CD14-positive monocyte (primary cell): ENCODE measurements around the gene RHOA. TPM values are rescaled to one million over a fixed set of nuclear protein-coding genes. Genes with fewer than 3 reads are reported as not detected.

Experiments used
- DNase-seq, 3 donors: peaks; one replicate each; pipeline ENCODE4 v3.0.0-alpha.2; 2011 to 2022
- H2AFZ ChIP-seq: 2 replicates; pipeline ENCODE4 v1.6.0; 2012; ENCODE audit warnings: mild to moderate bottlenecking, low read depth, low read length, inconsistent platforms; ENCODE audit not compliant: insufficient read depth, poor library complexity, severe bottlenecking
- H3K27ac ChIP-seq, 2 donors: 1 replicate in 1 of 2; 2 replicates in 1 of 2; pipeline ENCODE4 v1.5.1; 2012 to 2013; ENCODE audit warnings: low read length in 2 of 2, control low read depth in 1 of 2, inconsistent platforms in 1 of 2, low read depth in 1 of 2, mild to moderate bottlenecking in 1 of 2
- H3K27me3 ChIP-seq, 2 donors: one replicate each; pipeline versions ENCODE4 v1.6.0 to v1.6.1; 2011 to 2013; ENCODE audit warnings: low read length in 2 of 2; ENCODE audit not compliant: control insufficient read depth in 2 of 2, insufficient read depth in 2 of 2
- H3K36me3 ChIP-seq, 2 donors: replicated peaks in 1 of 2; 1 replicate in 1 of 2; 2 replicates in 1 of 2; pipeline versions ENCODE4 v1.5.1 to v1.6.1; 2012 to 2013; ENCODE audit warnings: low read length in 2 of 2, control low read depth in 1 of 2, inconsistent platforms in 1 of 2, mild to moderate bottlenecking in 1 of 2; ENCODE audit not compliant: insufficient read depth in 2 of 2, control insufficient read depth in 1 of 2
- H3K4me1 ChIP-seq, 2 donors: 1 replicate in 1 of 2; 2 replicates in 1 of 2; pipeline versions ENCODE4 v1.5.1 to v1.6.1; 2012 to 2013; ENCODE audit warnings: low read length in 2 of 2, control low read depth in 1 of 2, inconsistent platforms in 1 of 2, mild to moderate bottlenecking in 1 of 2, moderate library complexity in 1 of 2; ENCODE audit not compliant: insufficient read depth in 2 of 2, control insufficient read depth in 1 of 2
- H3K4me2 ChIP-seq: replicated peaks from 2 replicates; pipeline ENCODE3; 2012; ENCODE audit warnings: low read length, moderate library complexity, mild to moderate bottlenecking; ENCODE audit not compliant: poor library complexity, severe bottlenecking; ENCODE audit errors: extremely low read depth
- H3K4me3 ChIP-seq, 3 experiments: fragments of 200-600 bp in 1 of 3; sonication (generic) in 1 of 3; replicated peaks in 1 of 3; 1 replicate in 2 of 3; 2 replicates in 1 of 3; pipeline ENCODE4 v1.5.1; 2011 to 2013; ENCODE audit warnings: low read length in 3 of 3, mild to moderate bottlenecking in 3 of 3, control low read depth in 2 of 3, low read depth in 2 of 3, inconsistent platforms in 1 of 3, moderate library complexity in 1 of 3
- H3K79me2 ChIP-seq: 2 replicates; pipeline ENCODE4 v1.6.0; 2012; ENCODE audit warnings: mild to moderate bottlenecking, control low read depth, inconsistent platforms, low read length, moderate library complexity; ENCODE audit not compliant: insufficient read depth
- H3K9ac ChIP-seq: 2 replicates; pipeline ENCODE4 v1.6.0; 2017; ENCODE audit warnings: low read length, mild to moderate bottlenecking; ENCODE audit not compliant: insufficient read depth, poor library complexity, severe bottlenecking
- H3K9me3 ChIP-seq, 2 donors: replicated peaks in 1 of 2; 1 replicate in 1 of 2; 2 replicates in 1 of 2; pipeline versions ENCODE4 v1.5.1 to v1.6.1; 2012 to 2013; ENCODE audit warnings: low read length in 2 of 2, control low read depth in 1 of 2; ENCODE audit not compliant: control insufficient read depth in 1 of 2, insufficient read depth in 1 of 2
- H4K20me1 ChIP-seq: 2 replicates; pipeline ENCODE4 v1.6.0; 2012; ENCODE audit warnings: mild to moderate bottlenecking, low read length, control low read depth, moderate library complexity; ENCODE audit not compliant: insufficient read depth
- H3K27ac Mint-ChIP-seq, 7 donors: one replicate each; pipeline ENCODE4 v1.8.0; 2020; ENCODE audit warnings: mild to moderate bottlenecking in 7 of 7, mixed read lengths in 7 of 7, moderate library complexity in 6 of 7, inconsistent platforms in 2 of 7
- H3K27me3 Mint-ChIP-seq, 3 donors: one replicate each; pipeline ENCODE4 v1.8.0; 2021 to 2022; ENCODE audit warnings: low read depth in 3 of 3, mild to moderate bottlenecking in 3 of 3, mixed read lengths in 3 of 3, moderate library complexity in 3 of 3, inconsistent platforms in 1 of 3
- H3K36me3 Mint-ChIP-seq, 2 donors: one replicate each; pipeline ENCODE4 v1.8.0; 2020; ENCODE audit warnings: mixed read lengths in 2 of 2, inconsistent platforms in 1 of 2, mild to moderate bottlenecking in 1 of 2
- H3K4me1 Mint-ChIP-seq: one replicate; pipeline ENCODE4 v1.8.0; 2020; ENCODE audit warnings: mild to moderate bottlenecking, mixed read lengths
- H3K4me3 Mint-ChIP-seq, 2 donors: one replicate each; pipeline ENCODE4 v1.8.0; 2020; ENCODE audit warnings: mild to moderate bottlenecking in 2 of 2, mixed read lengths in 2 of 2, moderate library complexity in 1 of 2
- H3K9me3 Mint-ChIP-seq, 7 donors: one replicate each; pipeline ENCODE4 v1.8.0; 2020 to 2022; ENCODE audit warnings: mixed read lengths in 7 of 7, mild to moderate bottlenecking in 6 of 7, moderate library complexity in 6 of 7, inconsistent platforms in 2 of 7
- CTCF ChIP-seq: fragments of 200-600 bp; IDR thresholded peaks from one replicate; pipeline ENCODE4 v1.8.0; 2022; ENCODE audit warnings: antibody characterized with exemption, mild to moderate bottlenecking
- WGBS: methylation state at CpG from one replicate; pipeline ENCODE4 v1.1.5; 2013; ENCODE audit warnings: missing lambda C conversion rate; ENCODE audit not compliant: insufficient coverage; 5-methylcytosine and 5-hydroxymethylcytosine counted together
- intact Hi-C, 2 donors: fragments of 100-400 bp; cut with micrococcal nuclease; formaldehyde crosslinking; loops; one replicate each; pipeline versions ENCODE4 v1.15.0 to v1.15.1; 2023
- polyA plus RNA-seq, 3 donors: library from polyadenylated mRNA; depleted of rRNA in 1 of 3; unstranded in 2 of 3; stranded (reverse) in 1 of 3; fragments of 300-500 nt in 2 of 3; fragments of >200 nt in 1 of 3; fragmentation: Illumina TruSeq in 2 of 3; gene quantifications; 1 replicate in 2 of 3; 2 replicates in 1 of 3; pipeline ENCODE4 v1.2.3, GENCODE V29; 2012 to 2021

RHOA gene
- polyA plus RNA-seq, 3 donors = 624 to 1,306 (median 1,179) TPM

GRCh38 chr3:49403891-49404290, 7.9 kb downstream of the RHOA start:
- peaks cover 65% of the 10 kb centered on the region for H3K4me1 Mint-ChIP-seq
- Histone ChIP-seq H3K36me3 (peaks cover 3 to 25% of the 10 kb centered on the region in 2 donors), H3K4me1 (peaks cover 53 to 64% of the 10 kb centered on the region in 2 donors), H3K27ac (peak overlapping the region in 1 of 2 donors; percentile 59), H2AFZ (no peak overlapping the region), H4K20me1 (peaks cover 100% of the 10 kb centered on the region), H3K4me2 (no peak overlapping the region), H3K9ac (no peak overlapping the region), H3K79me2 (peaks cover 100% of the 10 kb centered on the region), H3K9me3 (no peaks in the 10 kb centered on the region), H3K4me3 (no peak overlapping the region), H3K27me3 (no peaks in the 10 kb centered on the region)
- H3K36me3 Mint-ChIP-seq = peaks cover 29 to 49% of the 10 kb centered on the region in 2 donors
- H3K9me3 Mint-ChIP-seq = no peaks in the 10 kb centered on the region
- peaks cover 0 to 2% (median 1%) of the 10 kb centered on the region in 3 donors for H3K27me3 Mint-ChIP-seq
- DNase-seq = no peak
- WGBS = 100% methylated on average over 3 of the region's 5 CpGs
- H3K4me3 Mint-ChIP-seq = no peak overlapping the region
- TF ChIP-seq CTCF = no peak
- H3K27ac Mint-ChIP-seq = peak overlapping the region in 5 of 7 donors; percentile 10 to 87 (median 40)
- intact Hi-C loops = no loop called here

DNA sequence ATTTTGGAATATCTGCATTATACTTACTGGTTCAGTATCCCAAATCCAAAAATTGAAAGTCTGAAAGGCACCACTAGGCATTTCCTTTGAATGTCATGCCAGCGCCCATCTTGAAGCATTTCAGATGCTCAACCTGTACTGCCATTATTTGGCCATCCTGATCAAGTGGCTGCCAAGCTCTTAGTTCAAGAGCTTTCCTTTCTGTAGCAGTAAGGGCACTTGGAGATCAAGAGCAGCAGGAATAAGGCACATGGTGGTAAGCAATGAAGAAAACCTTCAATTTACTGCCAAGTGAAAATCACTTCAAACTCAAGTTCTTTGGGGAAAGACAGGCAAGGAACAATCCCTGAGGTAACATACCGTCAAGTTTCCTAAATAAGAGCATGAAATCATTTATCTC, 10.0 kb downstream of the RHOA start:
- DNase-seq = no peak
- peaks cover 38 to 61% of the 10 kb centered on the region in 2 donors for H3K36me3 Mint-ChIP-seq
- Histone ChIP-seq H3K4me2 (no peak overlapping the region), H3K36me3 (peaks cover 6 to 36% of the 10 kb centered on the region in 2 donors), H2AFZ (no peak overlapping the region), H3K9ac (no peak overlapping the region), H3K4me1 (peaks cover 40 to 54% of the 10 kb centered on the region in 2 donors), H3K9me3 (no peaks in the 10 kb centered on the region), H4K20me1 (peaks cover 100% of the 10 kb centered on the region), H3K79me2 (peaks cover 100% of the 10 kb centered on the region), H3K27ac (peak overlapping the region in 1 of 2 donors; percentile 67), H3K4me3 (no peak overlapping the region), H3K27me3 (no peaks in the 10 kb centered on the region)
- H3K27me3 Mint-ChIP-seq = peaks cover 0 to 2% (median 1%) of the 10 kb centered on the region in 3 donors
- H3K4me3 Mint-ChIP-seq = no peak overlapping the region
- peaks cover 0 to 2% (median 0%) of the 10 kb centered on the region in 7 donors for H3K9me3 Mint-ChIP-seq
- 100% methylated on average over 1 of the region's 2 CpGs for WGBS
- intact Hi-C loops = no loop called here
- H3K4me1 Mint-ChIP-seq = peaks cover 53% of the 10 kb centered on the region
- TF ChIP-seq CTCF = no peak
- peak overlapping the region in 6 of 7 donors; percentile 25 to 85 (median 66) for H3K27ac Mint-ChIP-seq
